Measurements from ENCODE around the gene COL6A5.
"Not testable (repeated sequence)": the region's sequence is repeated elsewhere in the genome, so short reads cannot be mapped to it uniquely, and the experiment has no call there.

Gene COL6A5

DNA sequence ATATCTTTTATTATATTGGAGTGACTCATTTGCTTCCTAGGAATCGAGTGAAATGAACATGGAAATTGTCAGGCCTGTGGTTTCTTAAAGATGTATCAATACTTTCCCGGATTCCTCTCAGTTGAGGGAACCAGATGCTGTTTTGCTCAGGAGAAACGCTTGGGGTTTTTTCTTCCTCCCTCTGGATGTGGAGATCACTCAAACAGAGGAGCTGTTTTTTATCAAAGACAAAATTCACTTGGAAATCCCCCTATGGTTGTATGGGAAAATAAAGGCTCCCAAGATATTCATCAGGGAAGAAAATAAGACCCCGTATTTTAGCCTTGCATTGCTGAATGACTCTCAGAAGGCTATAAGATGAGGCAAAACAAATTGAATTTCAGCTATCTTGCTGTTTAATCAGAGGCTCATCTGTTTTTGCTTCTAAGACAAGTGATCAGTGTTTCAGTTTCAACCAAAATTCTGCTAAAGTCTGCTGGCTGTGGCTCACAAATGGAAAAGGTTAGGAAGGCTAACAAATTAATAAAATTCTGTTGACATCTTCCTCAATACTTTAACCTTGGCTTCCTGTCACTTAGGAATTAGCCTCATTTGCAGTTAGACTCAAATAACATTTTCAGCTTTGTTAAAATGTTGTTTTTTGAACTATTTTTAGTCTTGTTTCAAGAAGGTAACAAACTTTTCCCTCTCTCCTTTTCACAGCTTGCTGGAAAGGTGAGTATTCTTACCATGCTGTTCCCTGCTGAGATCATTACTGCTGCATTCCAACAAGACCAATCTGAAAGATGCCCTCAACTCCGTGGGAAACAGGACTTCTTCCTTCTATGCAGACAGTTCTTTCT is 83.6 kb downstream of the COL6A5 start:
- DNase-seq (ENCODE audit: insufficient read length, low spot score) (no peak), FAIRE-seq (no peak)
- TF ChIP-seq POU2F2 (IDR thresholded peaks at IDR 0.05; ENCODE audit: low read depth, low read length), result no peak
- no peak for TF ChIP-seq TAF1 (IDR thresholded peaks at IDR 0.05; ENCODE audit: low read depth, low read length)
- no peak for TF ChIP-seq PAX5 (IDR thresholded peaks at IDR 0.05; ENCODE audit: insufficient read depth, low read length, severe bottlenecking)
- TF ChIP-seq POLR2AphosphoS5 (IDR thresholded peaks at IDR 0.05; ENCODE audit: low read depth, low read length), result no peak
- no peak for TF ChIP-seq SPI1 (IDR thresholded peaks at IDR 0.05; ENCODE audit: low read depth, low read length)
- no peak for TF ChIP-seq POLR2A (IDR thresholded peaks at IDR 0.05; ENCODE audit: low read depth, low read length)

DNA sequence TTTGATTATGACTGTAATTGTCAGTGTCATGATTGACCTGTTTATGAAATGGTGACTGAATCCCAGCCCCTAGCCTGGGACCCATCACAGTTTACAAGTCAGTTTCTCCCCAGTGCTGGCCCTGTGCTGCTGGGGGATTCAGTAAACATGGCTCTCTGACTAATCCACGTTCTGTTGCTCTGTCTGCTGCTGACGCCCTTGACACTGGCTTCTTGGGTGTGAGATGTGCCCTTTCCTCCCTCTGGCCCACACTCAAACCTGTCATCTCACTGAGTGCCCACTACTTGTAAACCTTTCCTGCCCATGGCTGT is 84.2 kb downstream of the COL6A5 start:
- TF ChIP-seq PAX5 (IDR thresholded peaks at IDR 0.05; ENCODE audit: insufficient read depth, low read length, severe bottlenecking) (no peak), POU2F2 (IDR thresholded peaks at IDR 0.05; ENCODE audit: low read depth, low read length) (no peak), POLR2AphosphoS5 (IDR thresholded peaks at IDR 0.05; ENCODE audit: low read depth, low read length) (no peak), POLR2A (IDR thresholded peaks at IDR 0.05; ENCODE audit: low read depth, low read length) (no peak), TAF1 (IDR thresholded peaks at IDR 0.05; ENCODE audit: low read depth, low read length) (no peak), SPI1 (IDR thresholded peaks at IDR 0.05; ENCODE audit: low read depth, low read length) (no peak)
- DNase-seq (ENCODE audit: insufficient read length, low spot score), result no peak
- FAIRE-seq, result no peak

DNA sequence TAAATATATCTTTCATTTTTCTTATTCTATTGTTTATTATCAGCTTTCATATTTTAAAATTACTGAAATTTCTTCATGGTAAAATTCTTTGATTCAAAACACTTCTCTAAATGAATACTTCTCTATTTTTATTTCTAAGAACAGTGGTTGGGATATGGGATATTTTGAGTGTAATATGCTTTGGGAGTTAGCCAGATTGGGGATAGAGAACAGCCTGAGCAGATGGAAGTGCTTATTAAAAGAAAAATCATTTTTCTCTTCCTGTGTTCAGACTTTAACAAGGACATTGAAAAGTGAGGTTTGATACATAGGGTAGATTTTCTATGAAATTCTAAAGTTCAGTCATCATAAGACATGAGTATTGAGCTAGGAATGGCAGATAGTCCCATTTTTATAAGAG is 84.8 kb downstream of the COL6A5 start:
- TF ChIP-seq TAF1 (IDR thresholded peaks at IDR 0.05; ENCODE audit: low read depth, low read length), result no peak
- no peak for TF ChIP-seq SPI1 (IDR thresholded peaks at IDR 0.05; ENCODE audit: low read depth, low read length)
- no peak for TF ChIP-seq POLR2A (IDR thresholded peaks at IDR 0.05; ENCODE audit: low read depth, low read length)
- no peak for TF ChIP-seq PAX5 (IDR thresholded peaks at IDR 0.05; ENCODE audit: insufficient read depth, low read length, severe bottlenecking)
- no peak for TF ChIP-seq POLR2AphosphoS5 (IDR thresholded peaks at IDR 0.05; ENCODE audit: low read depth, low read length)
- no peak for TF ChIP-seq POU2F2 (IDR thresholded peaks at IDR 0.05; ENCODE audit: low read depth, low read length)
- FAIRE-seq, result no peak
- no peak for DNase-seq (ENCODE audit: insufficient read length, low spot score)

DNA sequence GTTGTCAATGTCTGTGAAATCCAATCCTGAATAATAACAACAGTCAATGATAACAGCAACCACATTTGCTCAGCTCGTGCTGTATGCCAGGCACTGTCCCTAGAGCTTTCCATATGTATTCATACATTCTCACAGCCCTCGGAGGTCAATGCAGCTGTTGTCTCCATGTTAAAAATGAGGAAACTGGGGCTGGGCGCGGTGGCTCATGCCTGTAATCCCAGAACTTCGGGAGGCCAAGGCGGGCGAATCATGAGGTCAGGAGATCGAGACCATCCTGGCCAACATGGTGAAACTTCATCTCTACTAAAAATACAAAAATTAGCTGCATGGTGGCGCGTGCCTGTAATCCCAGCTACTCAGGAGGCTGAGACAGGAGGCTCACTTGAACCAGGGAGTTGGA is 86.6 kb downstream of the COL6A5 start:
- not testable (repeated sequence) for FAIRE-seq; DNase-seq (ENCODE audit: insufficient read length, low spot score)

DNA sequence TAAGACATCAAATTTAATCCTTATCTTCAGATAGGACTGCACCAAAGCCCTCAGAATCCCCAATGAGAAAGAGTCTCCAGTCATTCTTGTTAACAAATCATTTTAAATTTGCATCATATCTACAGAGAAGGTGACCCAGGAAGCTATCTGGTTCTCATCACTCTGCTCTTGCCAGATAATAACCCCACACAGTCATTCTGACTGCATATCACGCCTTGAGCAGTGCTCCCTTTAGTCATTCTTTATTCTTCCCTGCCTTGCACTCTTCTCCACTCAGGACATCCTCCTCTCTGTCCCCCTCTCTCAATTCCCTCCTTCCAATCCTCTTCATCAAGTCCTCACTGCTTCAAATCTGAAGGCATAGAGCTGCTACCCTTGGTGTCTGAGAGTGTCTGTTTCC is 87.8 kb downstream of the COL6A5 start:
- FAIRE-seq (no peak), DNase-seq (ENCODE audit: insufficient read length, low spot score) (no peak)
- no peak for TF ChIP-seq SPI1 (IDR thresholded peaks at IDR 0.05; ENCODE audit: low read depth, low read length)
- TF ChIP-seq POLR2A (IDR thresholded peaks at IDR 0.05; ENCODE audit: low read depth, low read length), result no peak
- no peak for TF ChIP-seq POU2F2 (IDR thresholded peaks at IDR 0.05; ENCODE audit: low read depth, low read length)
- no peak for TF ChIP-seq POLR2AphosphoS5 (IDR thresholded peaks at IDR 0.05; ENCODE audit: low read depth, low read length)
- no peak for TF ChIP-seq TAF1 (IDR thresholded peaks at IDR 0.05; ENCODE audit: low read depth, low read length)
- no peak for TF ChIP-seq PAX5 (IDR thresholded peaks at IDR 0.05; ENCODE audit: insufficient read depth, low read length, severe bottlenecking)

DNA sequence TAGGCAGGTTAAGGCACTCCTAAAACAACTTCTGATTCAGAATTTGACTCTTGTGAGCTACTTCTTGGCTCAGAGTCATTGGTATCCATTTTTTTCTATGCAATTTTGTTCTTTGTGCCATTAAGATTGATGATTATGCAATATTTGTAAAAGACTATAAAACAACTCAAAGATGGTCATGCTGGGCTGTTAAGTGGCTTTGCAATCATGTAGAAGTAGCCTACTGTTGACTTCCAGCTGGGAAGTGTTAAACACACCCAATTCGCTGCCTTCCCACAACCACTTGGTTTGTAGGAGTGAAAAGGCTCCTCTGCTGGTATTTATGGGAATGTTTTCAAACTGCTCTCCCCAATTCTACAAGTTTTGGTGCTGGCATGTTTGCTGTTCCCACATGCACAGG is 96.8 kb downstream of the COL6A5 start:
- no peak for FAIRE-seq
- no peak for DNase-seq (ENCODE audit: insufficient read length, low spot score)
- TF ChIP-seq POU2F2 (IDR thresholded peaks at IDR 0.05; ENCODE audit: low read depth, low read length) (no peak), POLR2AphosphoS5 (IDR thresholded peaks at IDR 0.05; ENCODE audit: low read depth, low read length) (no peak), TAF1 (IDR thresholded peaks at IDR 0.05; ENCODE audit: low read depth, low read length) (no peak), POLR2A (IDR thresholded peaks at IDR 0.05; ENCODE audit: low read depth, low read length) (no peak), SPI1 (IDR thresholded peaks at IDR 0.05; ENCODE audit: low read depth, low read length) (no peak), PAX5 (IDR thresholded peaks at IDR 0.05; ENCODE audit: insufficient read depth, low read length, severe bottlenecking) (no peak)

DNA sequence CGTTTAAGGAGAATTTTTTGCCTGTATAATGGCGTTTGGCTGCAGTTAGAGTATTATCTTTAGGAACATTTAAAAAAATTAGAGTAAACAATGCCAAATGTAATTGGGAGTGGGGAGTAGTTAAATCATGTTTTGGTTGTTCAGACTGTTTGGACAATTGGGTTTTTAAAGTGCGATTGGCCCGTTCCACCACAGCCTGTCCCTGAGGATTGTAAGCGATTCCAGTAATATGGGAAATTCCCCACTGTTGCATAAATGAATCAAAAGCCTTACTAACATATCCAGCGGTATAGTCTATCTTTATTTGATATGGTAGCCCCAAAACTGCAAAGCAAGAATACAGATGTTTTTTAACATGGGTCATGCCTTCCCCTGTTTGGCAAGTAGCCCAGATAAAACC is 101.4 kb downstream of the COL6A5 start:
- DNase-seq (ENCODE audit: insufficient read length, low spot score); FAIRE-seq: not testable (repeated sequence)

DNA sequence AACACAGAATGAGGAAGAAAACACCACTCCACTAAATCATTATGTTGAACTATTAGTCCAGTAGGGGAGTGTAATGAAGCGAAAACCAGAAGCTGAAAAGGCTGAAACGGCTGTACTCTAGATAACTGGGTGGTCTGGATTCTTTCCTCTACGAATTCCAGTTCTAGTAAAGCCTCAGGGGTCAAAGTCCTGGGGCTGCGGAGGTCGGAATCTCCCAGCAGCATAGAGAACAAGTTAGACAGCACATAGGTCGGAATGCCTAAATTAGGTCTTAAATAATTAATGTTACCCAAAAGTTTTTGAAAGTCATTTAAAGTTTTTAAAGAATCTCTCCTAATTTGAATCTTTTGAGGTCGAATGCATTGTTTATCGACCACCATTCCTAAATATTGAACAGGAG is 102.7 kb downstream of the COL6A5 start:
- FAIRE-seq, result not testable (repeated sequence)

DNA sequence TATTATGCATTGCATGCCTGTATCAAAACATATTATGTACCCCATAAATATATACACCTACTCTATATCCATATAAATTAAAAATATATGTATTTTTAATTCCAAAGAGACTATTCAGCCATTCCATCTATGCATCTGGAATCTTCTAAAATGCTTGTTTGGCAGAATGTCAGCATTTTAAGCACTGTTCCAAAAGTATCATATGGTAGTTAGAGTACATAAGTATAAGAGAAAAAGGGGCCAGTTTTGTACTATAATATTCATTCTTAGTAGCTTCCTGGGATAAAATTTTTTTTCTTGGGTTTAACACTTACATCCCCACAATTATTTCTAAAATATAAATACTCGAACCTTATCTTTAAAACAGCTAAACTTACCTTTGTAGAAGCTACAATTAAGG is 111.1 kb downstream of the COL6A5 start:
- DNase-seq (ENCODE audit: insufficient read length, low spot score) (no peak), FAIRE-seq (no peak)
- TF ChIP-seq SPI1 (IDR thresholded peaks at IDR 0.05; ENCODE audit: low read depth, low read length) (no peak), POU2F2 (IDR thresholded peaks at IDR 0.05; ENCODE audit: low read depth, low read length) (no peak), PAX5 (IDR thresholded peaks at IDR 0.05; ENCODE audit: insufficient read depth, low read length, severe bottlenecking) (no peak), POLR2A (IDR thresholded peaks at IDR 0.05; ENCODE audit: low read depth, low read length) (no peak), TAF1 (IDR thresholded peaks at IDR 0.05; ENCODE audit: low read depth, low read length) (no peak), POLR2AphosphoS5 (IDR thresholded peaks at IDR 0.05; ENCODE audit: low read depth, low read length) (no peak)

More for the DNA sequence above, 102.7 kb downstream of the COL6A5 start:
- not testable (repeated sequence) for DNase-seq (ENCODE audit: insufficient read length, low spot score)

DNA sequence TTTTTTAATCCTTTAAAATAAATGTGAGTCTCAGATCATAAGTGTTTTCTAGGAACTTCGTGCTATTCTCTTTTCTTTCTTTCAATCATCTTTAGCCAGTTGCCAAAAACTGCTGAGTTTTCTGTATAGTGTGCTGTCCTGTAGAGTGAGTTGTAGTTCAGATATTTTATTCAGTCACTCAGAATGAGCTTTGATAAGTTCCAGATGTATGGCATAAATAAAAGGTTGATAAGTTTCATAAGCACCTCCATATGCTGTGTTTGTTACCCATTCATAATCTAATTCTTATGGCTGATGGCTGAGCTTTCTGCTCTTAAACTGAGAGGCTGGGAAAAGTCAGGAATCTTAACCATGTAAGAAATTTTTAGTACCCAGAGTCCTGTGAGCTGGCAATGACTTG is 112.2 kb downstream of the COL6A5 start:
- no peak for FAIRE-seq
- TF ChIP-seq POLR2A (IDR thresholded peaks at IDR 0.05; ENCODE audit: low read depth, low read length) (no peak), SPI1 (IDR thresholded peaks at IDR 0.05; ENCODE audit: low read depth, low read length) (no peak), POU2F2 (IDR thresholded peaks at IDR 0.05; ENCODE audit: low read depth, low read length) (no peak), TAF1 (IDR thresholded peaks at IDR 0.05; ENCODE audit: low read depth, low read length) (no peak), PAX5 (IDR thresholded peaks at IDR 0.05; ENCODE audit: insufficient read depth, low read length, severe bottlenecking) (no peak), POLR2AphosphoS5 (IDR thresholded peaks at IDR 0.05; ENCODE audit: low read depth, low read length) (no peak)
- no peak for DNase-seq (ENCODE audit: insufficient read length, low spot score)

DNA sequence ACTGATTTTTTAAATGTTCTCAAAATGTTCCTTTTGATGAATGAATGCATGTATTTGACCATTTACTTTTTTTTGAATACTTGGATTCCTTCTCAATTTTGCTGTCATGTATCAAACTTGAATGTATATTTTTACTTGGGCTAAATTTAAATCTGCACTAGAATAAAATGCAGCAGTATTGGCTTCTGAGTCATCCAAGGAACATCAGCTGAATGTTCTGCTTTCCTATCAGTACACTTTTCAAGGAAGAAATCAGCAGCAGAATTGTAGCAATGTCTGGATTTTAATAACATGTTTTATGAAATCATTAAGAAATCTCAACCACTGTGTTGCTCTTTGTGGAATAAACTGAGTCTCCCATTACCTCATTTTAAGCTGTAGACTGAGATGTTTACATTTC is 114.5 kb downstream of the COL6A5 start:
- DNase-seq (ENCODE audit: insufficient read length, low spot score), result no peak
- TF ChIP-seq TAF1 (IDR thresholded peaks at IDR 0.05; ENCODE audit: low read depth, low read length) (no peak), SPI1 (IDR thresholded peaks at IDR 0.05; ENCODE audit: low read depth, low read length) (no peak), POLR2AphosphoS5 (IDR thresholded peaks at IDR 0.05; ENCODE audit: low read depth, low read length) (no peak), POLR2A (IDR thresholded peaks at IDR 0.05; ENCODE audit: low read depth, low read length) (no peak), PAX5 (IDR thresholded peaks at IDR 0.05; ENCODE audit: insufficient read depth, low read length, severe bottlenecking) (no peak), POU2F2 (IDR thresholded peaks at IDR 0.05; ENCODE audit: low read depth, low read length) (no peak)
- no peak for FAIRE-seq
